Trophoblast cell (in vitro differentiated cells and primary cell): ENCODE data around the gene GRPEL2.

Experiments
- DNase-seq, 2 donors: peaks; one replicate each; pipeline ENCODE4 v3.0.0-alpha.2; 2016
- H2AFZ ChIP-seq: 2 replicates; pipeline ENCODE4 v1.6.1; 2013; ENCODE audit warnings: low read length, moderate library complexity, mild to moderate bottlenecking; ENCODE audit not compliant: insufficient read depth, poor library complexity
- H2AK5ac ChIP-seq: 2 replicates; pipeline ENCODE4 v1.6.1; 2013; ENCODE audit warnings: mild to moderate bottlenecking, low read length
- H2BK120ac ChIP-seq: 2 replicates; pipeline ENCODE4 v1.6.1; 2013; ENCODE audit warnings: low read length, mild to moderate bottlenecking, moderate library complexity; ENCODE audit not compliant: insufficient read depth, poor library complexity
- H2BK12ac ChIP-seq: 2 replicates; pipeline ENCODE4 v1.6.1; 2013; ENCODE audit warnings: mild to moderate bottlenecking, low read length, moderate library complexity
- H2BK5ac ChIP-seq: 2 replicates; pipeline ENCODE4 v1.6.1; 2013; ENCODE audit warnings: low read length, low read depth, moderate library complexity, mild to moderate bottlenecking; ENCODE audit not compliant: poor library complexity
- H3K14ac ChIP-seq: 2 replicates; pipeline ENCODE4 v1.6.1; 2013; ENCODE audit warnings: mild to moderate bottlenecking, low read length
- H3K18ac ChIP-seq: 2 replicates; pipeline ENCODE4 v1.6.1; 2013; ENCODE audit warnings: mild to moderate bottlenecking, low read length
- H3K23ac ChIP-seq: 2 replicates; pipeline ENCODE4 v1.6.1; 2013; ENCODE audit warnings: low read length
- H3K27ac ChIP-seq: 2 replicates; pipeline ENCODE4 v1.5.1; 2013; ENCODE audit warnings: low read depth, mild to moderate bottlenecking, inconsistent platforms, low read length, moderate library complexity
- H3K27me3 ChIP-seq: 2 replicates; pipeline ENCODE4 v1.6.1; 2013; ENCODE audit warnings: inconsistent platforms, mild to moderate bottlenecking, low read length, moderate library complexity; ENCODE audit not compliant: insufficient read depth
- H3K36me3 ChIP-seq, 2 experiments: 1 replicate in 1 of 2; 2 replicates in 1 of 2; pipeline ENCODE4 v1.6.1; 2013; ENCODE audit warnings: low read length in 2 of 2, mild to moderate bottlenecking in 2 of 2, moderate library complexity in 1 of 2; ENCODE audit not compliant: insufficient read depth in 2 of 2, control insufficient read depth in 1 of 2
- H3K4ac ChIP-seq: 2 replicates; pipeline ENCODE4 v1.6.1; 2013; ENCODE audit warnings: low read depth, mild to moderate bottlenecking, low read length, moderate library complexity
- H3K4me1 ChIP-seq, 2 experiments: 1 replicate in 1 of 2; 2 replicates in 1 of 2; pipeline ENCODE4 v1.6.1; 2013; ENCODE audit warnings: low read length in 2 of 2, mild to moderate bottlenecking in 2 of 2, moderate library complexity in 1 of 2; ENCODE audit not compliant: insufficient read depth in 2 of 2, control insufficient read depth in 1 of 2
- H3K4me2 ChIP-seq: 2 replicates; pipeline ENCODE4 v1.6.1; 2013; ENCODE audit warnings: inconsistent platforms, mild to moderate bottlenecking, low read length, moderate library complexity
- H3K4me3 ChIP-seq: 2 replicates; pipeline ENCODE4 v1.5.1; 2013; ENCODE audit warnings: mild to moderate bottlenecking, low read depth, low read length, inconsistent platforms
- H3K79me1 ChIP-seq: one replicate; pipeline ENCODE4 v1.6.1; 2013; ENCODE audit warnings: low read length
- H3K79me2 ChIP-seq: 2 replicates; pipeline ENCODE4 v1.6.1; 2013; ENCODE audit warnings: low read length, mild to moderate bottlenecking; ENCODE audit not compliant: control insufficient read depth, insufficient read depth, poor library complexity
- H3K9ac ChIP-seq: 2 replicates; pipeline ENCODE4 v1.6.1; 2013; ENCODE audit warnings: mild to moderate bottlenecking, low read length
- H3K9me3 ChIP-seq: 2 replicates; pipeline ENCODE4 v1.6.1; 2013; ENCODE audit warnings: low read depth, mild to moderate bottlenecking, control low read depth, inconsistent platforms, low read length; ENCODE audit not compliant: insufficient read depth
- H4K12ac ChIP-seq: 2 replicates; pipeline ENCODE4 v1.6.1; 2013; ENCODE audit warnings: low read depth, mild to moderate bottlenecking, low read length, moderate library complexity
- H4K8ac ChIP-seq: 2 replicates; pipeline ENCODE4 v1.6.1; 2013; ENCODE audit warnings: low read depth, mild to moderate bottlenecking, low read length, moderate library complexity
- H4K91ac ChIP-seq: one replicate; pipeline ENCODE4 v1.6.1; 2013; ENCODE audit warnings: low read depth, mild to moderate bottlenecking, low read length, moderate library complexity
- WGBS: extraction: QIAGEN DNeasy Blood & Tissue Kit; methylation state at CpG from one replicate; pipeline ENCODE4 v1.1.7; 2013; ENCODE audit warnings: missing lambda C conversion rate; ENCODE audit not compliant: insufficient read length, insufficient coverage; ENCODE audit errors: extremely low coverage; 5-methylcytosine and 5-hydroxymethylcytosine counted together

The GRPEL2 gene

GRCh38 chr5:149364719-149365118 is 19.4 kb downstream of the GRPEL2 start:
- no peak for DNase-seq
- no peak overlapping the region for H2BK5ac ChIP-seq
- no peak overlapping the region for H4K12ac ChIP-seq
- no peaks in the 10 kb centered on the region for H3K79me1 ChIP-seq
- H3K27me3 ChIP-seq = no peaks in the 10 kb centered on the region
- H3K9ac ChIP-seq = no peak overlapping the region
- no peak overlapping the region for H3K14ac ChIP-seq
- no peak overlapping the region for H3K4me2 ChIP-seq
- WGBS = no CpG with 5 or more reads among the region's 2 CpGs
- no peaks in the 10 kb centered on the region for H3K36me3 ChIP-seq
- H3K4me1 ChIP-seq = peaks cover 3% of the 10 kb centered on the region in 2 experiments
- no peaks in the 10 kb centered on the region for H3K9me3 ChIP-seq
- H2AK5ac ChIP-seq = no peak overlapping the region
- no peak overlapping the region for H2AFZ ChIP-seq
- no peak overlapping the region for H2BK12ac ChIP-seq
- H2BK120ac ChIP-seq = no peak overlapping the region
- H3K18ac ChIP-seq = no peak overlapping the region
- no peak overlapping the region for H3K4ac ChIP-seq
- H3K27ac ChIP-seq = no peak overlapping the region
- no peaks in the 10 kb centered on the region for H3K79me2 ChIP-seq
- H4K91ac ChIP-seq = no peak overlapping the region
- H3K23ac ChIP-seq = no peak overlapping the region
- H3K4me3 ChIP-seq = no peak overlapping the region
- no peak overlapping the region for H4K8ac ChIP-seq

GRCh38 chr5:149365418-149365817 is 20.1 kb downstream of the GRPEL2 start:
- Histone ChIP-seq H3K27ac (no peak overlapping the region), H2BK5ac (no peak overlapping the region), H3K9ac (no peak overlapping the region), H4K8ac (no peak overlapping the region), H3K27me3 (no peaks in the 10 kb centered on the region), H4K91ac (no peak overlapping the region), H3K4me3 (no peak overlapping the region), H2BK12ac (no peak overlapping the region), H3K18ac (no peak overlapping the region), H2BK120ac (no peak overlapping the region), H2AK5ac (no peak overlapping the region), H2AFZ (no peak overlapping the region), H3K4me1 (peaks cover 3% of the 10 kb centered on the region in 2 experiments), H4K12ac (no peak overlapping the region), H3K4me2 (no peak overlapping the region), H3K79me1 (no peaks in the 10 kb centered on the region), H3K36me3 (no peaks in the 10 kb centered on the region), H3K23ac (no peak overlapping the region), H3K14ac (no peak overlapping the region), H3K9me3 (no peaks in the 10 kb centered on the region), H3K79me2 (no peaks in the 10 kb centered on the region), H3K4ac (no peak overlapping the region)
- no CpG with 5 or more reads among the region's 6 CpGs for WGBS
- no peak for DNase-seq

GRCh38 chr5:149366169-149366729 is 20.9 kb downstream of the GRPEL2 start:
- no peak overlapping the region for H4K91ac ChIP-seq
- H3K4me1 ChIP-seq = peaks cover 3% of the 10 kb centered on the region in 2 experiments
- H3K9ac ChIP-seq = no peak overlapping the region
- no peak overlapping the region for H4K8ac ChIP-seq
- no peak overlapping the region for H2AK5ac ChIP-seq
- H3K4me3 ChIP-seq = no peak overlapping the region
- H3K9me3 ChIP-seq = no peaks in the 10 kb centered on the region
- no peak overlapping the region for H2BK120ac ChIP-seq
- H2BK5ac ChIP-seq = no peak overlapping the region
- H3K27ac ChIP-seq = no peak overlapping the region
- H2AFZ ChIP-seq = no peak overlapping the region
- H3K4me2 ChIP-seq = no peak overlapping the region
- no peak overlapping the region for H3K14ac ChIP-seq
- WGBS = no CpG with 5 or more reads among the region's 1 CpG
- no peak overlapping the region for H3K18ac ChIP-seq
- DNase-seq = no peak
- H3K23ac ChIP-seq = no peak overlapping the region
- no peaks in the 10 kb centered on the region for H3K79me1 ChIP-seq
- H3K36me3 ChIP-seq = no peaks in the 10 kb centered on the region
- no peak overlapping the region for H4K12ac ChIP-seq
- H2BK12ac ChIP-seq = no peak overlapping the region
- H3K27me3 ChIP-seq = no peaks in the 10 kb centered on the region
- H3K4ac ChIP-seq = no peak overlapping the region
- H3K79me2 ChIP-seq = no peaks in the 10 kb centered on the region

GRCh38 chr5:149367249-149367971 is 22.1 kb downstream of the GRPEL2 start:
- DNase-seq = peak; percentile 48 to 78
- H2AFZ ChIP-seq = no peak overlapping the region
- no peak overlapping the region for H3K18ac ChIP-seq
- no peak overlapping the region for H4K91ac ChIP-seq
- no peak overlapping the region for H2BK12ac ChIP-seq
- no peak overlapping the region for H3K27ac ChIP-seq
- no peaks in the 10 kb centered on the region for H3K36me3 ChIP-seq
- no peaks in the 10 kb centered on the region for H3K9me3 ChIP-seq
- WGBS = no CpG with 5 or more reads among the region's 14 CpGs
- H3K4me2 ChIP-seq = no peak overlapping the region
- H3K4me1 ChIP-seq = peaks cover 3 to 5% of the 10 kb centered on the region in 2 experiments
- H3K4me3 ChIP-seq = no peak overlapping the region
- no peak overlapping the region for H2BK120ac ChIP-seq
- no peak overlapping the region for H3K14ac ChIP-seq
- H2AK5ac ChIP-seq = no peak overlapping the region
- H3K9ac ChIP-seq = no peak overlapping the region
- H3K27me3 ChIP-seq = no peaks in the 10 kb centered on the region
- H3K23ac ChIP-seq = no peak overlapping the region
- no peaks in the 10 kb centered on the region for H3K79me2 ChIP-seq
- H3K79me1 ChIP-seq = no peaks in the 10 kb centered on the region
- no peak overlapping the region for H3K4ac ChIP-seq
- no peak overlapping the region for H4K12ac ChIP-seq
- H4K8ac ChIP-seq = no peak overlapping the region
- no peak overlapping the region for H2BK5ac ChIP-seq
